Duodenal mucosa (tissue), 2 donors: ENCODE data around the gene TMPRSS11D.

ENCODE experiments used
- H3K27ac ChIP-seq: one replicate; pipeline ENCODE4 v1.7.0; 2013; ENCODE audit warnings: low read depth, low read length
- H3K27me3 ChIP-seq, 2 donors: one replicate each; pipeline ENCODE4 v1.7.0; 2013; ENCODE audit warnings: low read length in 2 of 2, control low read depth in 1 of 2; ENCODE audit not compliant: insufficient read depth in 2 of 2, control insufficient read depth in 1 of 2
- H3K36me3 ChIP-seq, 2 donors: one replicate each; pipeline ENCODE4 v1.7.0; 2013; ENCODE audit warnings: low read length in 2 of 2, control low read depth in 1 of 2; ENCODE audit not compliant: insufficient read depth in 2 of 2, control insufficient read depth in 1 of 2
- H3K4me1 ChIP-seq, 2 donors: one replicate each; pipeline ENCODE4 v1.7.0; 2013; ENCODE audit warnings: low read length in 2 of 2, control low read depth in 1 of 2; ENCODE audit not compliant: insufficient read depth in 2 of 2, control insufficient read depth in 1 of 2
- H3K4me3 ChIP-seq, 2 donors: one replicate each; pipeline ENCODE4 v1.7.0; 2013; ENCODE audit warnings: low read length in 2 of 2, low read depth in 1 of 2
- H3K9ac ChIP-seq, 2 donors: one replicate each; pipeline ENCODE4 v1.7.0; 2013; ENCODE audit warnings: low read length in 2 of 2, low read depth in 1 of 2
- H3K9me3 ChIP-seq, 2 donors: one replicate each; pipeline ENCODE4 v1.7.0; 2013; ENCODE audit warnings: low read length in 2 of 2, control low read depth in 1 of 2; ENCODE audit not compliant: control insufficient read depth in 1 of 2

TMPRSS11D gene

GRCh38 chr4:67883902-67884301 lies at the start of gene TMPRSS11D:
TSS of gene TMPRSS11D (minus strand) at chr4:67884002. CDS start at chr4:67883933, 69 bp downstream.
- H3K36me3 ChIP-seq, result no peaks in the 10 kb centered on the region
- H3K9me3 ChIP-seq, result no peaks in the 10 kb centered on the region
- no peaks in the 10 kb centered on the region for H3K4me1 ChIP-seq
- H3K9ac ChIP-seq, result no peak within 1 kb of the TSS
- no peak within 1 kb of the TSS for H3K27ac ChIP-seq
- H3K27me3 ChIP-seq, result no peaks in the 10 kb centered on the region
- no peak within 1 kb of the TSS for H3K4me3 ChIP-seq

GRCh38 chr4:67933038-67933437 lies 49.2 kb upstream of the TMPRSS11D start:
- Histone ChIP-seq H3K9ac (no peak overlapping the region), H3K4me1 (no peaks in the 10 kb centered on the region), H3K27ac (no peak overlapping the region), H3K27me3 (no peaks in the 10 kb centered on the region), H3K9me3 (no peaks in the 10 kb centered on the region), H3K36me3 (no peaks in the 10 kb centered on the region), H3K4me3 (no peak overlapping the region)

GRCh38 chr4:67931256-67931655 lies 47.5 kb upstream of the TMPRSS11D start:
- H3K4me1 ChIP-seq, result no peaks in the 10 kb centered on the region
- no peaks in the 10 kb centered on the region for H3K9me3 ChIP-seq
- H3K36me3 ChIP-seq, result no peaks in the 10 kb centered on the region
- no peak overlapping the region for H3K27ac ChIP-seq
- no peak overlapping the region for H3K9ac ChIP-seq
- no peak overlapping the region for H3K4me3 ChIP-seq
- H3K27me3 ChIP-seq, result no peaks in the 10 kb centered on the region

- Histone ChIP-seq H3K36me3 (no peaks in the 10 kb centered on the region), H3K27ac (no peak overlapping the region), H3K4me3 (no peak overlapping the region), H3K27me3 (no peaks in the 10 kb centered on the region), H3K9me3 (no peaks in the 10 kb centered on the region), H3K9ac (no peak overlapping the region), H3K4me1 (no peaks in the 10 kb centered on the region)
Observed at GRCh38 chr4:67929426-67929825, 45.6 kb upstream of the TMPRSS11D start.

- Histone ChIP-seq H3K9ac (no peak overlapping the region), H3K4me3 (no peak overlapping the region), H3K27me3 (no peaks in the 10 kb centered on the region), H3K9me3 (no peaks in the 10 kb centered on the region), H3K4me1 (no peaks in the 10 kb centered on the region), H3K27ac (no peak overlapping the region), H3K36me3 (no peaks in the 10 kb centered on the region)
Observed at GRCh38 chr4:67928546-67928945, 44.7 kb upstream of the TMPRSS11D start.

- no peaks in the 10 kb centered on the region for H3K4me1 ChIP-seq
- no peaks in the 10 kb centered on the region for H3K36me3 ChIP-seq
- no peak overlapping the region for H3K27ac ChIP-seq
- H3K4me3 ChIP-seq, result no peak overlapping the region
- H3K27me3 ChIP-seq, result no peaks in the 10 kb centered on the region
- H3K9me3 ChIP-seq, result no peaks in the 10 kb centered on the region
- no peak overlapping the region for H3K9ac ChIP-seq
Observed at GRCh38 chr4:67927251-67927650, 43.4 kb upstream of the TMPRSS11D start.

- H3K9ac ChIP-seq, result no peak overlapping the region
- no peak overlapping the region for H3K27ac ChIP-seq
- no peaks in the 10 kb centered on the region for H3K27me3 ChIP-seq
- no peaks in the 10 kb centered on the region for H3K9me3 ChIP-seq
- H3K4me1 ChIP-seq, result no peaks in the 10 kb centered on the region
- no peaks in the 10 kb centered on the region for H3K36me3 ChIP-seq
- no peak overlapping the region for H3K4me3 ChIP-seq
Observed at GRCh38 chr4:67926485-67926884, 42.7 kb upstream of the TMPRSS11D start.

- Histone ChIP-seq H3K27me3 (no peaks in the 10 kb centered on the region), H3K9me3 (no peaks in the 10 kb centered on the region), H3K4me1 (no peaks in the 10 kb centered on the region), H3K4me3 (no peak overlapping the region), H3K9ac (no peak overlapping the region), H3K36me3 (no peaks in the 10 kb centered on the region), H3K27ac (no peak overlapping the region)
Observed at GRCh38 chr4:67922697-67923096, 38.9 kb upstream of the TMPRSS11D start.

- Histone ChIP-seq H3K4me1 (no peaks in the 10 kb centered on the region), H3K27ac (no peak overlapping the region), H3K27me3 (no peaks in the 10 kb centered on the region), H3K9me3 (no peaks in the 10 kb centered on the region), H3K9ac (no peak overlapping the region), H3K36me3 (no peaks in the 10 kb centered on the region), H3K4me3 (no peak overlapping the region)
Observed at GRCh38 chr4:67918428-67918827, 34.6 kb upstream of the TMPRSS11D start.

- Histone ChIP-seq H3K36me3 (no peaks in the 10 kb centered on the region), H3K9ac (no peak overlapping the region), H3K4me3 (no peak overlapping the region)
Observed at GRCh38 chr4:67915400-67915966, 31.7 kb upstream of the TMPRSS11D start.

GRCh38 chr4:67912080-67912479 lies 28.3 kb upstream of the TMPRSS11D start:
- Histone ChIP-seq H3K27me3 (no peaks in the 10 kb centered on the region), H3K9ac (no peak overlapping the region), H3K36me3 (no peaks in the 10 kb centered on the region), H3K9me3 (no peaks in the 10 kb centered on the region), H3K27ac (no peak overlapping the region), H3K4me1 (peaks cover 0 to 6% of the 10 kb centered on the region in 2 donors), H3K4me3 (no peak overlapping the region)

More at GRCh38 chr4:67915400-67915966, 31.7 kb upstream of the TMPRSS11D start:
- Histone ChIP-seq H3K4me1 (peaks cover 0 to 6% of the 10 kb centered on the region in 2 donors), H3K27me3 (no peaks in the 10 kb centered on the region), H3K9me3 (no peaks in the 10 kb centered on the region), H3K27ac (no peak overlapping the region)
